HG03280 (cell line): Measurements from ENCODE around the gene ITGAX.
A peak's percentile ranks its signal among the peaks of the same experiment; 100 is the strongest.

Experiments
- ATAC-seq: cut with Tn5 transposase; IDR thresholded peaks from one replicate; pipeline ENCODE4 v1.9.1; 2021; ENCODE audit warnings: mild to moderate bottlenecking, moderate library complexity; ENCODE audit not compliant: unreplicated experiment

ITGAX gene

DNA sequence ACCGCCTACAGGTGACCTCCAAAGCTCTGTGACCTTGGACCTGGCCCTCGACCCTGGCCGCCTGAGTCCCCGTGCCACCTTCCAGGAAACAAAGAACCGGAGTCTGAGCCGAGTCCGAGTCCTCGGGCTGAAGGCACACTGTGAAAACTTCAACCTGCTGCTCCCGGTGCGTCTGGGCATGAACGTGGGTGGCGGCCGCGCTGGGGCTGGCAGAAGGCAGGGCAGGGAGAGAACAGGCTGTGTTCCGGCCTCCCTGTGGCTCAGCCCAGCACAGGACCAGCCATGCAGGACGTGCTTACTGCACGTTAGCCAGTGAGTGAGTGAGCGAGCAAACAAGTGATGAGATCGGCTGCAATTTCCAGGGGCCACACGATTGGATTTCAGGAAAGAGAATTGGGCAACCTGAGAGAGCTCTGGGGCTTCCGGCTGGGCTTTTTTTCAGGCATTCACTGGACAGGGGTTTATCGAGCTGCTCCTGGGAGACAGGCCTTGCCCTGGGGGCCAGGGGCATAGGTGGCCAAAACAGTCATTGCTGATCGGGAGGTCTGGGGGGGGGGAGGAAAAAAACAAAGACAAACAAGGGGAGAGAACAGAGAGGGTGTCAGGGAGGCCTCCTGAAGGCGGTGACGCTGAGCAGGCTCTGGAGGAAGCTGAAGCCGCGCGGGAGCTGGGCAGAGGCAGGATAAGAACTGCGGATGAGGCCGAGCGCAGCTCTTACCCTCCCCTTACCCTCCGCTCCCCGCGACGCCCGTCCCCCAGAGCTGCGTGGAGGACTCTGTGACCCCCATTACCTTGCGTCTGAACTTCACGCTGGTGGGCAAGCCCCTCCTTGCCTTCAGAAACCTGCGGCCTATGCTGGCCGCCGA, 16.9 kb downstream of the ITGAX start:
- ATAC-seq = no peak

DNA sequence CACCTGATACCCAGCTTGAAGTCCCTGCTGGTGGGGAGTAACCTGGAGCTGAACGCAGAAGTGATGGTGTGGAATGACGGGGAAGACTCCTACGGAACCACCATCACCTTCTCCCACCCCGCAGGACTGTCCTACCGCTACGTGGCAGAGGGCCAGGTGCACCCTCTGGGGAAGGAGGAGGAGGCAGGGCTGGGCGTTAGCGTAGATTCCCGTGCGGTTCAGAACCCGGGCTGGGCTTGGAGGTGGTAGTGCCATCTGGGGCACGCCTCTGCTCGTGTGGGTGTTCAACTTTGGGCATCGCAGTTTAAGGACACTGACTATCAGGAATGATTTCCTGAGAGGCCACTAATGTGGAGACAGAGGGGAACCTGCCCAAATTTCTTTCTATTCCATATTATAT, 18.3 kb downstream of the ITGAX start:
- no peak for ATAC-seq

DNA sequence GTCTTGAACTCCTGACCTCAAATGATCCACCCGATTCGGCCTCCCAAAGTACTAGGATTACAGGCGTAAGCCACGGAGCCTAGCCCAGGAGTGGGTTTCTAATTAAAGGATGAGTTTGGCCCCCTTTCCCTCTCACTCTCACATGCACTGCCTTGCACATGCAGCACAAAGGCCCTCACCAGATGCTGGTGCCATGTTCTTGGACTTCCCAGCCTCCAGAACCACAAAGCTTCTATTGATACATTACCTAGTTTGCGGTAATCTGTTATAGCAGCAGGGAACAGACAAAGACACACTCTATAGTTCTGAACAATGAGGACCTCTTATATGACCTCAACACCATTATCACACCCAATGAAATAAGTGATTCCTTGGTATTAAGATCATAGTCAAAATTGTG, 20.3 kb downstream of the ITGAX start:
- ATAC-seq = no peak

DNA sequence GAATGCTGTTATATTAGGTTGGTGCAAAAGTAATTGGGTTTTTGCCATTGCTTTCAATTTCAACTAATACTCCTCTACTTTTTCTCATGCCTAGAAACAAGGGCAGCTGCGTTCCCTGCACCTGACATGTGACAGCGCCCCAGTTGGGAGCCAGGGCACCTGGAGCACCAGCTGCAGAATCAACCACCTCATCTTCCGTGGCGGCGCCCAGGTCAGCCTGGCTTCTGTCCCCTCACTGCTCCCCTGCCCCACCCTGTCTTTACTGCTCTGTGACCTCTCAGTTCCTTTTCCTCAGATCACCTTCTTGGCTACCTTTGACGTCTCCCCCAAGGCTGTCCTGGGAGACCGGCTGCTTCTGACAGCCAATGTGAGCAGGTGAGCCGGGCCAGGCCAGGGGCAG, 21.7 kb downstream of the ITGAX start:
- ATAC-seq = no peak

- ATAC-seq = no peak
Observed at GRCh38 chr16:31377210-31377903, 22.4 kb downstream of the ITGAX start.

DNA sequence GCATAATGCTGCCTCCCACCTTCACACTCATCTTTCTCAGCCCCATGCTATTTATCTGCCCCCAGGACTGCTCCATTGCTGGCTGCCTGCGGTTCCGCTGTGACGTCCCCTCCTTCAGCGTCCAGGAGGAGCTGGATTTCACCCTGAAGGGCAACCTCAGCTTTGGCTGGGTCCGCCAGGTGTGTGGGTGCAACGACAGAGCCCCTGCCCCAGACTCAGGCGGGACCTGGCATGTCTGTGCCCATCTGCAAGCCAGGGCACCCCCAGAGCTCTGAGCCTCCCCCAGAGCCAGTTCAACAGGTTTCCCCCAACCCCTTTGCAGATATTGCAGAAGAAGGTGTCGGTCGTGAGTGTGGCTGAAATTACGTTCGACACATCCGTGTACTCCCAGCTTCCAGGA, 25.2 kb downstream of the ITGAX start:
- ATAC-seq = no peak

DNA sequence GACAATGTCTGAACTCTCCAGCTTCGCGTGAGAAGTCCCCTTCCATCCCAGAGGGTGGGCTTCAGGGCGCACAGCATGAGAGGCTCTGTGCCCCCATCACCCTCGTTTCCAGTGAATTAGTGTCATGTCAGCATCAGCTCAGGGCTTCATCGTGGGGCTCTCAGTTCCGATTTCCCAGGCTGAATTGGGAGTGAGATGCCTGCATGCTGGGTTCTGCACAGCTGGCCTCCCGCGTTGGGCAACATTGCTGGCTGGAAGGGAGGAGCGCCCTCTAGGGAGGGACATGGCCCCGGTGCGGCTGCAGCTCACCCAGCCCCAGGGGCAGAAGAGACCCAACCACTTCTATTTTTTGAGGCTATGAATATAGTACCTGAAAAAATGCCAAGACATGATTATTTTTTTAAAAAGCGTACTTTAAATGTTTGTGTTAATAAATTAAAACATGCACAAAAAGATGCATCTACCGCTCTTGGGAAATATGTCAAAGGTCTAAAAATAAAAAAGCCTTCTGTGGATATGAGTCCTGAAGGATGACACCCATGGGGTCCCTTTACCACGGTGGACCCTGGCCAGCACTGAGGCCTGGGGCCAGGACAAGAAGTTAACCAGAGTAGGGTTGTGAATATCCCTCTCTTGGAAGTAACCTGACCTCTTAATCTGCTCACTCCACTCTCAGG, 27.6 kb downstream of the ITGAX start:
- no peak for ATAC-seq

- no peak for ATAC-seq
Observed at GRCh38 chr16:31385680-31386079, 30.7 kb downstream of the ITGAX start.

GRCh38 chr16:31386157-31386984, 31.4 kb downstream of the ITGAX start:
- ATAC-seq = peak; percentile 65

GRCh38 chr16:31388535-31388934, 33.6 kb downstream of the ITGAX start:
- no peak for ATAC-seq

DNA sequence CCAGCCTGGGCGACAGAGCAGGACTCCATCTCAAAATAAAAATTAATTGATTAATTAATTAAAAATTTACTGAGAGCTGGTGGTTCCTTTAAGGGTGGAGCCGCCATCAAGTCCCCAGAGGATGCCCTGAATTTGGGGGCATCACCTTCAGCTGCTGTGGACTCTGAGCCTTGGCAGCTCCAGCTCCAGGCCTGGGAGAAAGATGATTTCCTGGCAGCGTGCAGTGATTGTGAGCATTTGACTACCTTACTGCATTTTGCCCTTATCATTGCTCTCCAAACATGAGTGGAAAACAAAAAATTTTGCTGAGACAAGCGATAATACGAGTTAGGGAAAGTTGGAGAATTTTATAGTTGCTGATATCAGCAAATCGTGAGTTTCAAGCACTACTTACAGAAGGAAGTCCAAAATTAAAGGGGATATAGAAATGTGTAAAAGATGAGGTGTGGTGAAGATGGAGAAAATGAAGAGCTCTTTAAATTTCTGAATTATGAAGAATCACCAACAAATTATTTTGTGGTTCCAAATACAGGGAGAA, 35.6 kb downstream of the ITGAX start:
- ATAC-seq = no peak

- no peak for ATAC-seq
Observed at GRCh38 chr16:31393056-31393455, 38.1 kb downstream of the ITGAX start, which contains the start of gene ITGAD. Gene ITGAD (plus strand): TSS chr16:31393335. CDS start chr16:31393361, 26 bp downstream.

- no peak for ATAC-seq
Observed at GRCh38 chr16:31395647-31396046, 40.7 kb downstream of the ITGAX start.

- ATAC-seq = no peak
Observed at GRCh38 chr16:31397096-31397660, 42.2 kb downstream of the ITGAX start.

DNA sequence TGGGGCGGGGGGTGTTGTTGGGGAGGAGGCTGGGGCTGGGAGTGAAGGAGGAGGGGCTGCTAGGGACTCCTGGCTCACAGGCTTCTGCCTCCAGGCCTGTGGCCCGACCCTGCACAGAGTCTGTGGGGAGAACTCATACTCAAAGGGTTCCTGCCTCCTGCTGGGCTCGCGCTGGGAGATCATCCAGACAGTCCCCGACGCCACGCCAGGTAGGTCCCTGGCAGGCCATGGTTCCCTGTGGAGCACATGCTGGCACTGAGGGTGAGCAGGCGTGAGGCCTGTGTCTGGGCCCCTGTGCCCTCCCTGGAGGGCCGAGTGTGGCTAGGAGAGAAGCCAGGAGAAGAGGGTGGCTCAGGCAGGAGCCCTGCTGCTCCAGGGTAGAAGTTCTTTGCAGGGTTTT, 42.7 kb downstream of the ITGAX start:
- ATAC-seq = no peak

DNA sequence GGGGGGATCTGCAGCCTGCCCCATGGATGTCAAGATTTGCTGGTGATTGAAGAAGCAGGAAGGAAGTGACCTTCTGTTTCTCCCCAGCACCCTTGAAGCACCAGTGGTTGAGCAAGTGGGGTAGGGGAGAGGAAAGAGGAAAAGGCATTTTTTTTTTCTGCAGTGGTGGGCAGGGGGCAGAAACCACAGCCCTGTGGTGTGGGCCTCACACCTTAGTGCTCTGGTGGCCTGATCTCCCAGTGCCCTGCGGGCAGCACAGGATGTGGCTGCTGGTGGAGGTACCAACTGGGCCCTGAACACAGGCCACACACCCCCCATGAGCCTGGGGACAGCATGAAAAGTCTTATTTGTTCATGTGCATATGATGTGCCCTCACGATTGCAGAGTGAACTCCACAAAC, 45.2 kb downstream of the ITGAX start:
- no peak for ATAC-seq

DNA sequence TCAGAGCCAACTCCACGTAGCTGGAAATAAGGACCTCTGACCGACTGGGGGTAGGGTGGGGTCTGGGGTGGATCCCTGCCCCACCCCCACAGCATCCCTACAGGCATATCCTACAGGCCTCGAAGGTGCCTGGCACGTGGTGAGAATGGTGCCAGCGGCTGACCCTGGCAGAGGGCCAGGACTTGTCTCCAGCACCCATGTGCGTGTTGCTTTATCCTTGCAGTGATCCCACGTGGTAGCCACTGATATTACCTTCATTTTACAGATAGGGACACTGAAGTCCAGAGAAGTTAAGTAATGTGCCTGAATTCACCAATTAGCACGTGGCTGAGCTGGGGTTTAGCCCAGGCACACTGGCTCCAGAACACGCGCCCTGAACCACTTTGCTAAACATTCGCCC, 46.5 kb downstream of the ITGAX start:
- ATAC-seq = no peak

DNA sequence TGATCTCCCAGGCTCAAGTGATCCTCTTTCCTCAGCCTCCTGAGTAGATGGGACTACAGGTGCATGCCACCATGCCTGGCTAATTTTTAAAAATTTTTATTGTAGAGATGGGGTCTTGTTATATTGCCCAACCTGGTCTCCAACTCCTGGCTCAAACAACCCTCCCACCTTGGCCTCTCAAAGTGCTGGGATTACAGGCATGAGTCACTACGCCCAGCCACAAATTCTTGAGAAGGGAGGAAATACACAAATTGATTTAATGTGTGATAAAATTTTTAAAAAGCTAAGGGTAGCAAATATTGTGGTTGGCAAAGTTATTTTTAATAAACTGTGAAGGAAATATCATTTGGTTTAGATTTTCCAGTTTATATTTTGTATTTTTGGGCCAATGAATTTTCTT, 47.7 kb downstream of the ITGAX start:
- ATAC-seq = no peak

DNA sequence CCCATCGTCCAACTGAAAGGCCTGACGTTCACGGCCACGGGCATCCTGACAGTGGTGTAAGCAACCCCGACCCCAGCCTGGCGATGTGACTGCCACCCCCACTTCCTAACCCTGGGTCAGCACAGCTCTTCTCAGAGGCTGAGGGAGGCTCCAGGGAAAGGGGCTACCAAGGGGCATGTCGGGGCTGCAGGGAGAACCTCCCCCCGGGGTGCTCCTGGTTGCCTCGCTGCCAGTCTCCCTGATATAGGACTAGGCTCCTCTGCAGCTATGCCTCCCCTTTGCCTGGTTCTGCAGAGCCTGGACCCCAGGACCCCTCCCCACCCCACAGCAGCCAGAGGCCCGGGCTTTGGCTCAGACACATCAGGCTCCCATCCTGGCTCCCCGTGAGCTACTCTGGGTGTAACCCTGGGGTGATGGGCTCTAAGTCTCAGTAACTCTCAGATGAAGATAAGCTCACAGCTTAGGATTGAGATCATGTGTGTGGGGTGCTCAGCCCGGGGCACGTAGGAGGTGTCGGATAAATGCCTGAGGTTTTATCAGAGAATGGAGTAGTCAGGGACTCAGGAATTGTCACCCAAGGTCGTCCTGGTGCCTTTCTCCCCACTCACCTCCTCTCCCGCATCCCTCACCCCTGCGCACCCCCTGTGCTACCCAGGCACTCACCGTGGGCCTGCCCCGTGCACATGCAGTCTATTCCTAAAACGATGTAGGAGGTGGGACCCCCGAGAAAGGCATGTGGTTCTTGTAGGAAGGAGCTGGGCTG, 48.8 kb downstream of the ITGAX start:
- ATAC-seq = no peak
